ENCODE data around the gene FCGR3A. TPM values are rescaled to one million over a fixed set of nuclear protein-coding genes. Genes with fewer than 3 reads are reported as not detected.

The FCGR3A gene
- total RNA-seq, 1 donor from 2014 or later: not detected

GRCh38 chr1:161499099-161500039 lies 50.2 kb downstream of the FCGR3A start:
- Histone ChIP-seq H3K9ac (no peak overlapping the region), H4K20me1 (ENCODE audit: low read depth) (no peaks in the 10 kb centered on the region), H3K4me3 (no peak overlapping the region), H3K27me3 (peaks cover 40% of the 10 kb centered on the region), H2AFZ (replicated peaks) (no peak overlapping the region), H3K36me3 (no peaks in the 10 kb centered on the region), H3K27ac (no peak overlapping the region), H3K4me2 (no peak overlapping the region), H3K9me3 (ENCODE audit: low read depth) (no peaks in the 10 kb centered on the region), H3K4me1 (peaks cover 6% of the 10 kb centered on the region), H3K79me2 (ENCODE audit: low read depth) (no peaks in the 10 kb centered on the region), H3F3A (ENCODE audit: low read depth) (no peaks in the 10 kb centered on the region)
- no peak overlapping the region for H3K27ac Mint-ChIP-seq
- no peaks in the 10 kb centered on the region for H3K4me1 Mint-ChIP-seq
- DNase-seq (ENCODE audit: low spot score): no peak
- no peaks in the 10 kb centered on the region for H3K9me3 Mint-ChIP-seq
- H3K36me3 Mint-ChIP-seq: no peaks in the 10 kb centered on the region
- H3K27me3 Mint-ChIP-seq (ENCODE audit: insufficient read depth, low read depth): peaks cover 6% of the 10 kb centered on the region
- TF ChIP-seq EZH2 (IDR thresholded peaks at IDR 0.05) (no peak), EZH2phosphoT487 (IDR thresholded peaks at IDR 0.05) (no peak), CTCF (IDR thresholded peaks at IDR 0.05) (no peak)
- H3K4me3 Mint-ChIP-seq: no peak overlapping the region

GRCh38 chr1:161498646-161499045 lies 51.0 kb downstream of the FCGR3A start:
- H3K27ac ChIP-seq: no peak overlapping the region
- H3K4me1 Mint-ChIP-seq: no peaks in the 10 kb centered on the region
- DNase-seq (ENCODE audit: low spot score): no peak

GRCh38 chr1:161497961-161498360 lies 51.7 kb downstream of the FCGR3A start:
- Mint-ChIP-seq H3K4me3 (no peak overlapping the region), H3K27ac (no peak overlapping the region), H3K9me3 (no peaks in the 10 kb centered on the region), H3K4me1 (no peaks in the 10 kb centered on the region), H3K27me3 (ENCODE audit: insufficient read depth, low read depth) (peaks cover 4% of the 10 kb centered on the region), H3K36me3 (no peaks in the 10 kb centered on the region)
- H3K27me3 ChIP-seq: peaks cover 39% of the 10 kb centered on the region
- no peak overlapping the region for H2AFZ ChIP-seq (replicated peaks)
- H3K27ac ChIP-seq: no peak overlapping the region
- no peak overlapping the region for H3K4me3 ChIP-seq
- no peak overlapping the region for H3K4me2 ChIP-seq
- H4K20me1 ChIP-seq (ENCODE audit: low read depth): no peaks in the 10 kb centered on the region
- H3K36me3 ChIP-seq: no peaks in the 10 kb centered on the region
- peaks cover 6% of the 10 kb centered on the region for H3K4me1 ChIP-seq
- no peak overlapping the region for H3K9ac ChIP-seq
- no peak for DNase-seq (ENCODE audit: low spot score)
- TF ChIP-seq EZH2 (IDR thresholded peaks at IDR 0.05): no peak
- no peaks in the 10 kb centered on the region for H3K79me2 ChIP-seq (ENCODE audit: low read depth)
- no peaks in the 10 kb centered on the region for H3K9me3 ChIP-seq (ENCODE audit: low read depth)
- H3F3A ChIP-seq (ENCODE audit: low read depth): no peaks in the 10 kb centered on the region

More at GRCh38 chr1:161498646-161499045, 51.0 kb downstream of the FCGR3A start:
- Histone ChIP-seq H3F3A (ENCODE audit: low read depth) (no peaks in the 10 kb centered on the region), H4K20me1 (ENCODE audit: low read depth) (no peaks in the 10 kb centered on the region), H3K4me1 (peaks cover 6% of the 10 kb centered on the region), H3K79me2 (ENCODE audit: low read depth) (no peaks in the 10 kb centered on the region), H3K4me2 (no peak overlapping the region), H3K4me3 (no peak overlapping the region), H2AFZ (replicated peaks) (no peak overlapping the region), H3K9ac (no peak overlapping the region), H3K27me3 (peaks cover 40% of the 10 kb centered on the region), H3K9me3 (ENCODE audit: low read depth) (no peaks in the 10 kb centered on the region), H3K36me3 (no peaks in the 10 kb centered on the region)
- TF ChIP-seq EZH2 (IDR thresholded peaks at IDR 0.05): no peak
- TF ChIP-seq EZH2phosphoT487 (IDR thresholded peaks at IDR 0.05): no peak
- no peak for TF ChIP-seq CTCF (IDR thresholded peaks at IDR 0.05)
- H3K27ac Mint-ChIP-seq: no peak overlapping the region
- peaks cover 6% of the 10 kb centered on the region for H3K27me3 Mint-ChIP-seq (ENCODE audit: insufficient read depth, low read depth)
- no peaks in the 10 kb centered on the region for H3K36me3 Mint-ChIP-seq
- H3K4me3 Mint-ChIP-seq: no peak overlapping the region
- H3K9me3 Mint-ChIP-seq: no peaks in the 10 kb centered on the region

- Mint-ChIP-seq H3K4me3 (no peak overlapping the region), H3K9me3 (no peaks in the 10 kb centered on the region), H3K36me3 (no peaks in the 10 kb centered on the region), H3K27ac (no peak overlapping the region), H3K27me3 (ENCODE audit: insufficient read depth, low read depth) (peaks cover 3% of the 10 kb centered on the region), H3K4me1 (no peaks in the 10 kb centered on the region)
- Histone ChIP-seq H3K79me2 (ENCODE audit: low read depth) (no peaks in the 10 kb centered on the region), H3K4me1 (no peaks in the 10 kb centered on the region), H3K27ac (no peak overlapping the region), H3K36me3 (no peaks in the 10 kb centered on the region), H3K4me2 (no peak overlapping the region), H3K4me3 (no peak overlapping the region), H4K20me1 (ENCODE audit: low read depth) (no peaks in the 10 kb centered on the region), H3K9me3 (ENCODE audit: low read depth) (no peaks in the 10 kb centered on the region), H3K9ac (no peak overlapping the region), H3K27me3 (peaks cover 38% of the 10 kb centered on the region), H3F3A (ENCODE audit: low read depth) (no peaks in the 10 kb centered on the region), H2AFZ (replicated peaks) (no peak overlapping the region)
- no peak for DNase-seq (ENCODE audit: low spot score)
- TF ChIP-seq EZH2 (IDR thresholded peaks at IDR 0.05): no peak
- TF ChIP-seq CTCF (IDR thresholded peaks at IDR 0.05): no peak
- TF ChIP-seq EZH2phosphoT487 (IDR thresholded peaks at IDR 0.05): no peak
These were observed 54.1 kb downstream of the FCGR3A start for GRCh38 chr1:161495490-161495889.

All from neural progenitor cell (in vitro differentiated cells).